HL-60/S4 (cell line): ENCODE measurements around the gene ZNF276.
"Not testable (repeated sequence)": the region's sequence is repeated elsewhere in the genome, so short reads cannot be mapped to it uniquely, and the experiment has no call there.

Experiments used
- in situ Hi-C: fragments of 300-500 bp; cut with MboI; formaldehyde crosslinking; loops from 2 replicates; pipeline ENCODE4 v1.14.3; 2022; ENCODE audit warnings: low sequenced_read_pairs

The ZNF276 gene

GRCh38 chr16:89779909-89780305 lies 58.6 kb downstream of the ZNF276 start:
- in situ Hi-C loops, result no loop called here

- in situ Hi-C loops, result no loop called here
Measured at GRCh38 chr16:89782489-89782888, 61.2 kb downstream of the ZNF276 start.

GRCh38 chr16:89783952-89784351 lies 62.6 kb downstream of the ZNF276 start:
- in situ Hi-C loops, result not testable (repeated sequence)

- in situ Hi-C loops, result no loop called here
Measured at GRCh38 chr16:89784406-89784805, 63.1 kb downstream of the ZNF276 start.

GRCh38 chr16:89785523-89786155 lies 64.3 kb downstream of the ZNF276 start:
- in situ Hi-C loops, result no loop called here

GRCh38 chr16:89786474-89787364 lies 65.4 kb downstream of the ZNF276 start:
- in situ Hi-C loops, result no loop called here

GRCh38 chr16:89787365-89787805 lies 66.0 kb downstream of the ZNF276 start:
- in situ Hi-C loops, result no loop called here
